ENCODE data around the gene SYNE2. TPM values are rescaled to one million over a fixed set of nuclear protein-coding genes. Genes with fewer than 3 reads are reported as not detected.
"Not testable (repeated sequence)": the region's sequence is repeated elsewhere in the genome, so short reads cannot be mapped to it uniquely, and the experiment has no call there.

The SYNE2 gene
- total RNA-seq, 1 experiment from 2014 or later, result 94.2 TPM

- H4K20me1 ChIP-seq (ENCODE audit: insufficient read depth), result no peaks in the 10 kb centered on the region
- no peak for TF ChIP-seq CTCF (conservative IDR thresholded peaks at IDR 0.05)
- no peak for TF ChIP-seq EZH2 (IDR thresholded peaks at IDR 0.05; ENCODE audit: low read depth)
- H2AFZ ChIP-seq, result no peak overlapping the region
- ChIA-PET CTCF (no interaction called here), POLR2A (ENCODE audit: unreplicated experiment) (interaction anchor here (0.7 kb wide), 1 partner anchor 670 kb away, joined by 3 read pairs; no protein-coding TSS in a partner anchor)
- no peak overlapping the region for H3K4me2 ChIP-seq
- H3F3A ChIP-seq (ENCODE audit: insufficient read depth, low read depth), result no peaks in the 10 kb centered on the region
- H3K36me3 ChIP-seq (ENCODE audit: low read depth), result no peaks in the 10 kb centered on the region
- H3K27me3 ChIP-seq (ENCODE audit: insufficient read depth, low read depth), result no peaks in the 10 kb centered on the region
- intact Hi-C loops (cut with micrococcal nuclease; ENCODE audit: unreplicated experiment), result no loop called here
- no peaks in the 10 kb centered on the region for H3K4me1 ChIP-seq (replicated peaks; ENCODE audit: insufficient read depth)
- BruUV-seq (replicated peaks), result no TSS peak
- H3K9me2 ChIP-seq (ENCODE audit: insufficient read depth), result no peaks in the 10 kb centered on the region; the same call in none of the 2 replicates
- H3K9me3 ChIP-seq (ENCODE audit: insufficient read depth, low read depth), result no peaks in the 10 kb centered on the region
- no peak overlapping the region for H3K27ac ChIP-seq
- H3K79me2 ChIP-seq (ENCODE audit: low read depth), result no peaks in the 10 kb centered on the region
- DNase-seq, result no peak
- H3K4me3 ChIP-seq, result no peak overlapping the region
Measured at GRCh38 chr14:64025479-64025878, 172.7 kb downstream of the SYNE2 start.

- POLR2A ChIA-PET (ENCODE audit: unreplicated experiment), result interaction anchor here (0.6 kb wide), 1 partner anchor 15 kb away, joined by 3 read pairs; no protein-coding TSS in a partner anchor
- CTCF ChIA-PET, result interaction anchor here (1.6 kb wide), 1 partner anchor 16 kb away, joined by 3 read pairs; no protein-coding TSS in a partner anchor
Measured at GRCh38 chr14:64026600-64026999, 173.8 kb downstream of the SYNE2 start.

GRCh38 chr14:64035143-64035542, 182.3 kb downstream of the SYNE2 start:
- no TSS peak for BruUV-seq (replicated peaks)
- intact Hi-C loops (cut with micrococcal nuclease; ENCODE audit: unreplicated experiment), result no loop called here
- no peak overlapping the region for H3K4me2 ChIP-seq

More at GRCh38 chr14:64026600-64026999, 173.8 kb downstream of the SYNE2 start:
- Histone ChIP-seq H3K4me2 (no peak overlapping the region), H3K27ac (no peak overlapping the region), H3K9me2 (ENCODE audit: insufficient read depth) (no peaks in the 10 kb centered on the region; the same call in none of the 2 replicates), H3K36me3 (ENCODE audit: low read depth) (no peaks in the 10 kb centered on the region), H3K9me3 (ENCODE audit: insufficient read depth, low read depth) (no peaks in the 10 kb centered on the region), H3K4me3 (no peak overlapping the region), H3F3A (ENCODE audit: insufficient read depth, low read depth) (no peaks in the 10 kb centered on the region), H4K20me1 (ENCODE audit: insufficient read depth) (no peaks in the 10 kb centered on the region), H3K27me3 (ENCODE audit: insufficient read depth, low read depth) (no peaks in the 10 kb centered on the region), H2AFZ (no peak overlapping the region), H3K4me1 (replicated peaks; ENCODE audit: insufficient read depth) (no peaks in the 10 kb centered on the region), H3K79me2 (ENCODE audit: low read depth) (no peaks in the 10 kb centered on the region)
- no TSS peak for BruUV-seq (replicated peaks)
- intact Hi-C loops (cut with micrococcal nuclease; ENCODE audit: unreplicated experiment), result no loop called here
- no peak for DNase-seq
- TF ChIP-seq EZH2 (IDR thresholded peaks at IDR 0.05; ENCODE audit: low read depth), result no peak
- TF ChIP-seq CTCF (conservative IDR thresholded peaks at IDR 0.05), result no peak

GRCh38 chr14:64037869-64038745, 185.3 kb downstream of the SYNE2 start:
- CTCF ChIA-PET; H3K9me3 ChIP-seq (ENCODE audit: insufficient read depth, low read depth); H3F3A ChIP-seq (ENCODE audit: insufficient read depth, low read depth); H3K27me3 ChIP-seq (ENCODE audit: insufficient read depth, low read depth); H3K4me2 ChIP-seq; POLR2A ChIA-PET (ENCODE audit: unreplicated experiment); H3K79me2 ChIP-seq (ENCODE audit: low read depth); H3K4me1 ChIP-seq (replicated peaks; ENCODE audit: insufficient read depth); H4K20me1 ChIP-seq (ENCODE audit: insufficient read depth); H3K9me2 ChIP-seq (ENCODE audit: insufficient read depth); H3K27ac ChIP-seq; H2AFZ ChIP-seq; H3K4me3 ChIP-seq; BruUV-seq (replicated peaks); DNase-seq; intact Hi-C loops (cut with micrococcal nuclease; ENCODE audit: unreplicated experiment); H3K36me3 ChIP-seq (ENCODE audit: low read depth): not testable (repeated sequence)

More at GRCh38 chr14:64035143-64035542, 182.3 kb downstream of the SYNE2 start:
- no peak overlapping the region for H3K4me3 ChIP-seq
- no peak for DNase-seq
- H3K79me2 ChIP-seq (ENCODE audit: low read depth), result no peaks in the 10 kb centered on the region
- H3K9me2 ChIP-seq (ENCODE audit: insufficient read depth), result no peaks in the 10 kb centered on the region
- no peaks in the 10 kb centered on the region for H3K4me1 ChIP-seq (replicated peaks; ENCODE audit: insufficient read depth)
- ChIA-PET CTCF (no interaction called here), POLR2A (ENCODE audit: unreplicated experiment) (no interaction called here)
- no peak overlapping the region for H3K27ac ChIP-seq
- no peaks in the 10 kb centered on the region for H3K9me3 ChIP-seq (ENCODE audit: insufficient read depth, low read depth)
- no peaks in the 10 kb centered on the region for H3K27me3 ChIP-seq (ENCODE audit: insufficient read depth, low read depth)
- no peaks in the 10 kb centered on the region for H4K20me1 ChIP-seq (ENCODE audit: insufficient read depth)
- no peaks in the 10 kb centered on the region for H3K36me3 ChIP-seq (ENCODE audit: low read depth)
- H2AFZ ChIP-seq, result no peak overlapping the region
- no peaks in the 10 kb centered on the region for H3F3A ChIP-seq (ENCODE audit: insufficient read depth, low read depth)
- TF ChIP-seq CTCF (conservative IDR thresholded peaks at IDR 0.05) (no peak), EZH2 (IDR thresholded peaks at IDR 0.05; ENCODE audit: low read depth) (no peak)

Measured in PC-9 (cell line).